Psoas muscle (tissue), 8 donors: Measurements from ENCODE around the gene KRTAP19-2. TPM values are rescaled to one million over a fixed set of nuclear protein-coding genes. Genes with fewer than 3 reads are reported as not detected.
"Not testable (repeated sequence)": the region's sequence is repeated elsewhere in the genome, so short reads cannot be mapped to it uniquely, and the experiment has no call there.

ENCODE experiments used
- ATAC-seq, 4 donors: fragments of 200-7000 bp; cut with Tn5 transposase; one replicate each; pipeline ENCODE4 v1.9.1; 2020; ENCODE audit warnings: moderate library complexity in 3 of 4, mild to moderate bottlenecking in 2 of 4
- DNase-seq, 2 donors: peaks; one replicate each; pipeline ENCODE4 v3.0.0-alpha.2; 2020
- H3K27ac ChIP-seq: fragments of 200-600 bp; one replicate; pipeline ENCODE4 v1.8.0; 2022
- H3K27me3 ChIP-seq, 3 donors: fragments of 200-600 bp in 1 of 3; one replicate each; pipeline versions ENCODE4 v1.6.1 to v1.8.0; 2013 to 2022; ENCODE audit warnings: low read length in 2 of 3, mild to moderate bottlenecking in 2 of 3, moderate library complexity in 1 of 3; ENCODE audit not compliant: insufficient read depth in 3 of 3
- H3K36me3 ChIP-seq, 2 donors: fragments of 200-600 bp in 1 of 2; one replicate each; pipeline versions ENCODE4 v1.6.1 to v1.8.0; 2013 to 2022; ENCODE audit warnings: low read depth in 1 of 2, mild to moderate bottlenecking in 1 of 2, moderate library complexity in 1 of 2; ENCODE audit not compliant: insufficient read depth in 1 of 2
- H3K4me1 ChIP-seq: fragments of 200-600 bp; one replicate; pipeline ENCODE4 v1.8.0; 2022
- H3K4me3 ChIP-seq: fragments of 200-600 bp; one replicate; pipeline ENCODE4 v1.8.0; 2022; ENCODE audit warnings: mild to moderate bottlenecking
- H3K9me3 ChIP-seq: fragments of 200-600 bp; one replicate; pipeline ENCODE4 v1.8.0; 2022
- CTCF ChIP-seq: fragments of 200-600 bp; IDR thresholded peaks from one replicate; pipeline ENCODE4 v1.8.0; 2022; ENCODE audit warnings: antibody characterized with exemption
- WGBS, 3 donors: extraction: QIAGEN DNeasy Blood & Tissue Kit; methylation state at CpG; one replicate each; pipeline versions ENCODE4 v1.1.6 to v1.1.7; 2013; 5-methylcytosine and 5-hydroxymethylcytosine counted together
- intact Hi-C, 2 donors: fragments of 100-400 bp; cut with DNase I; formaldehyde crosslinking; loops; one replicate each; pipeline versions ENCODE4 v1.11.0 to v1.14.2; 2022
- long read RNA-seq, 2 donors: library from polyadenylated mRNA; unstranded; transcript quantifications; one replicate each; pipeline ENCODE4 v2.0.0, GENCODE V29; 2021
- polyA plus RNA-seq, 3 donors: library from polyadenylated mRNA; stranded (reverse); fragments of 200-250 nt; gene quantifications; one replicate each; pipeline ENCODE4 v1.2.3, GENCODE V29; 2013
- total RNA-seq, 4 donors: library from RNA; stranded (reverse); fragmentation: NEBNext Ultra II Directional in 2 of 4; extraction: Animal tissue kit (Norgen Biotek cat#: 25700) in 2 of 4; gene quantifications; one replicate each; pipeline versions ENCODE4 v1.2.1 to v1.2.4, GENCODE V29; 2021 to 2023
- donor health status: healthy with polysubstance abuse.
- donor health status: DM: no; HTN: no; CAD: no; lungs with moderate emphysema.
- donor health status: Bipolar disorder and iron deficiency.
- donor health status: healthy.
- donor health status: DM: yes; HTN: yes; CAD: no.
- donor health status: DM: no; HTN: no; CAD: no.
- donor health status: DM: no; HTN: no; CAD: no.
- donor health status: DM: yes; HTN: yes; CAD: no.

The KRTAP19-2 gene
- total RNA-seq = not detected
- polyA plus RNA-seq = not detected
- long read RNA-seq, donor 1 = 0 reads
- long read RNA-seq, donor 2 = 0 reads

- Histone ChIP-seq H3K9me3 (peaks cover 3% of the 10 kb centered on the region), H3K27ac (no peak within 1 kb of the TSS), H3K27me3 (peaks cover 0 to 1% (median 0%) of the 10 kb centered on the region in 3 donors), H3K4me1 (no peaks in the 10 kb centered on the region), H3K4me3 (no peak within 1 kb of the TSS), H3K36me3 (no peaks in the 10 kb centered on the region)
- intact Hi-C loops = no loop called here
- WGBS, 3 donors = 82 to 91% (median 90%) methylated on average over 2 of the region's 2 CpGs
- DNase-seq (no peak), ATAC-seq (no peak)
- no peak for TF ChIP-seq CTCF
Observed at GRCh38 chr21:30487336-30487735, at the start of gene KRTAP19-2. KRTAP19-2 (minus strand) TSS chr21:30487436; CDS start chr21:30487348, 88 bp downstream.

- Histone ChIP-seq H3K4me3 (no peak overlapping the region), H3K27me3 (no peaks in the 10 kb centered on the region), H3K4me1 (no peaks in the 10 kb centered on the region), H3K36me3 (no peaks in the 10 kb centered on the region), H3K9me3 (no peaks in the 10 kb centered on the region), H3K27ac (no peak overlapping the region)
- WGBS, 3 donors = 76 to 93% (median 77%) methylated on average over 1 of the region's 1 CpG
- no peak for ATAC-seq
- DNase-seq = no peak
- intact Hi-C loops = no loop called here
- no peak for TF ChIP-seq CTCF
Observed at GRCh38 chr21:30518876-30519275, 31.6 kb upstream of the KRTAP19-2 start.

DNA sequence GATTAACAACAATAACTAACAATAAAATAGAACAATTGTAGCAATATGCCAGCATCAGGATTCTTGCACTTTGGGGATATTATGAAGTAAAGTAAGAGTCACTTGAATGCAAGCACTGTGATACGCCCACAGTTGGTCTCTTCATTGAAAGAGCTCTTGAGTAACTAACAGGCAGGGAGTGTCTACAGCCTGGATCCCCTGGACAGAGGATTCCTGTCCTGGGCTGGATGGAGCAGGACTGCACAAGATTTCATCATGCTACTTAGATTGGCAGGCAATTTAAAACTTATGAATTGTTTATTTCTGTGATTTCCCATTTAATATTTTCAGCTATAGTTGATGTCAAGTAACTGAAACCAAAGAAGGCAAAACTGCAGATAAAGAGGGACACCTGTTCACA is 28.4 kb upstream of the KRTAP19-2 start:
- Histone ChIP-seq H3K4me3 (no peak overlapping the region), H3K27me3 (no peaks in the 10 kb centered on the region), H3K27ac (no peak overlapping the region), H3K36me3 (no peaks in the 10 kb centered on the region), H3K9me3 (no peaks in the 10 kb centered on the region), H3K4me1 (no peaks in the 10 kb centered on the region)
- DNase-seq (no peak), ATAC-seq (no peak)
- 73 to 79% (median 75%) methylated on average over 1 of the region's 1 CpG for WGBS, 3 donors
- intact Hi-C loops = no loop called here
- TF ChIP-seq CTCF = no peak

GRCh38 chr21:30505621-30506205 is 18.5 kb upstream of the KRTAP19-2 start:
- DNase-seq, H3K9me3 ChIP-seq, H3K27ac ChIP-seq, H3K27me3 ChIP-seq, ATAC-seq, H3K4me1 ChIP-seq, H3K36me3 ChIP-seq, H3K4me3 ChIP-seq, intact Hi-C loops: not testable (repeated sequence)
- WGBS, 3 donors = 27 to 33% (median 32%) methylated on average over 4 of the region's 4 CpGs

- H3K4me3 ChIP-seq = no peak within 1 kb of the TSS
- DNase-seq = no peak
- 81 to 92% (median 86%) methylated on average over 6 of the region's 6 CpGs for WGBS, 3 donors
- intact Hi-C loops = no loop called here
- no peak within 1 kb of the TSS for H3K27ac ChIP-seq
- ATAC-seq = no peak
- TF ChIP-seq CTCF = no peak
- H3K36me3 ChIP-seq = no peaks in the 10 kb centered on the region
- no peaks in the 10 kb centered on the region for H3K4me1 ChIP-seq
- no peaks in the 10 kb centered on the region for H3K9me3 ChIP-seq
- no peaks in the 10 kb centered on the region for H3K27me3 ChIP-seq
Observed at GRCh38 chr21:30502041-30502440, 14.8 kb upstream of the KRTAP19-2 start, which contains the start of gene KRTAP19-5. KRTAP19-5 (minus strand) TSS chr21:30502141; CDS start chr21:30502090, 51 bp downstream.
